Fibroblast of upper back skin (primary cell): Measurements from ENCODE around the gene COG8.
"Not testable (repeated sequence)": the region's sequence is repeated elsewhere in the genome, so short reads cannot be mapped to it uniquely, and the experiment has no call there.

Experiments
- DNase-seq: peaks from one replicate; pipeline ENCODE4 v3.0.0-alpha.2; 2013

Gene COG8, protein sequence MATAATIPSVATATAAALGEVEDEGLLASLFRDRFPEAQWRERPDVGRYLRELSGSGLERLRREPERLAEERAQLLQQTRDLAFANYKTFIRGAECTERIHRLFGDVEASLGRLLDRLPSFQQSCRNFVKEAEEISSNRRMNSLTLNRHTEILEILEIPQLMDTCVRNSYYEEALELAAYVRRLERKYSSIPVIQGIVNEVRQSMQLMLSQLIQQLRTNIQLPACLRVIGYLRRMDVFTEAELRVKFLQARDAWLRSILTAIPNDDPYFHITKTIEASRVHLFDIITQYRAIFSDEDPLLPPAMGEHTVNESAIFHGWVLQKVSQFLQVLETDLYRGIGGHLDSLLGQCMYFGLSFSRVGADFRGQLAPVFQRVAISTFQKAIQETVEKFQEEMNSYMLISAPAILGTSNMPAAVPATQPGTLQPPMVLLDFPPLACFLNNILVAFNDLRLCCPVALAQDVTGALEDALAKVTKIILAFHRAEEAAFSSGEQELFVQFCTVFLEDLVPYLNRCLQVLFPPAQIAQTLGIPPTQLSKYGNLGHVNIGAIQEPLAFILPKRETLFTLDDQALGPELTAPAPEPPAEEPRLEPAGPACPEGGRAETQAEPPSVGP

DNA sequence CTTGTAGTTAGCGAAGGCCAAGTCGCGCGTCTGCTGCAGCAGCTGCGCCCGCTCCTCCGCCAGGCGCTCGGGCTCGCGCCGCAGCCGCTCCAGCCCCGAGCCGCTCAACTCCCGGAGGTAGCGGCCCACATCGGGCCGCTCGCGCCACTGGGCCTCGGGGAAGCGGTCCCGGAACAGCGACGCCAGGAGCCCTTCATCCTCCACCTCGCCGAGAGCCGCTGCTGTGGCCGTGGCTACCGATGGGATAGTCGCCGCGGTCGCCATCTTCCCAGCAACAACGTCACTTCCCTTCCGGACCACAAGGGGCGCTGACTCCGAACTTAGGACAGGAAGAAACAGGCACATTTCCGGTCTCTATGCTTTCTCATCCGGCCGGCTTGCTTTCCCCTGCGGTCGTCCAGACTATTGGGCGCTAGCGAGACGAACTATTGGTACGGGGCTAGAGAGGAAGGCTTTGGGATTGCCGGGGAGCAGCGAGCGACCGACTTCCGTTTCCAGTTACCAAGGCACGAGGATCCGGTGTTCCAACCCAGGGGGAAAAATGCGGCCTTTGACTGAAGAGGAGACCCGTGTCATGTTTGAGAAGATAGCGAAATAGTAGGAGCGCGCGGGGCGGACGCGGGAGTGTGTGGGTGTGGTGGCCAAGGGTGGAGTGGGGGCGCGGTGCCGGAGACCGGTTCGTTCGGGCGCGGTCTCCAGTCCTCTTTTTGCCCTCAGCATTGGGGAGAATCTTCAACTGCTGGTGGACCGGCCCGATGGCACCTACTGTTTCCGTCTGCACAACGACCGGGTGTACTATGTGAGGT is at the start of gene COG8, which contains the start of gene NIP7:
Gene COG8, minus strand, starts transcription at position 276 of the 806 bp plus-strand sequence. Its CDS starts 12 bp downstream, at position 264.
Gene NIP7, plus strand, starts transcription at position 484 of the 806 bp plus-strand sequence. Its CDS starts 58 bp downstream, at position 542.
- peak; percentile 99 for DNase-seq

DNA sequence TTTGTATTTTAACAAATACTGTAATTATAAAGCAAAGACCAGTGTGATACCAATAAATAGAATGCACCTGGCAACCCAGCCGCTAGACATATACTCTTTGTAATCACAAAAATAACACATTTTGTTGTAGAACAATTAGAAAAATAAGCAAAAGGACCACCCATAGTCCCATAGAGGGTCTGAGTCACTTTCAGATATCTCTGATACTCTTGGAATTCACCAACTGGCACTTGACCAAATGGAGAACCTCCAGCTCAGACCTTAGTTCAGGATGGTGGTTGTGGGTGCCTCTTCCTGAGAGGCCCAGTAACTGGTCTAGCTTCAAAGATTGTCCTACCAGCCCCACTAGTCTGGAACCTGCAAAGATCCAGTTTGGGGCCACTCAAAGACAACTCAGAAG is 47.2 kb upstream of the COG8 start:
- peak; percentile 64 for DNase-seq

DNA sequence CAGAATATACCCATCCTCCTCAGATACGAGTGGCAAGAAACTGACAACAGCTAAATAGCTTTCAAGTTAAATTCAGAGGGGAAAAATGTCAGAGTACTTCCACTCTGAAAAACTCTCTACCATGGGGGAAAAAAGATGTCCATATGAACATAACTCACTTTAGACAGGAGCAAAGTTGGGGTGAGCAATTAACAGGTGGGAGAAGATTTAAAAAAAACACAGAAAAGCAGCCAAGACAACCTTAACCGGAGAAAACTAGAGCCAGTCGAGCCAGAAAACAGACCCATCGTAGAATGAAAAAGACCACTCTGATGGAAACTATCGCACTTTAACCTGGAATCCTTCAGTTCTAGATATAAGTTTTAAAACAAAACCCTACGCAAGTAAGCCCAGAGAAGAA is 45.6 kb upstream of the COG8 start:
- DNase-seq: no peak

DNA sequence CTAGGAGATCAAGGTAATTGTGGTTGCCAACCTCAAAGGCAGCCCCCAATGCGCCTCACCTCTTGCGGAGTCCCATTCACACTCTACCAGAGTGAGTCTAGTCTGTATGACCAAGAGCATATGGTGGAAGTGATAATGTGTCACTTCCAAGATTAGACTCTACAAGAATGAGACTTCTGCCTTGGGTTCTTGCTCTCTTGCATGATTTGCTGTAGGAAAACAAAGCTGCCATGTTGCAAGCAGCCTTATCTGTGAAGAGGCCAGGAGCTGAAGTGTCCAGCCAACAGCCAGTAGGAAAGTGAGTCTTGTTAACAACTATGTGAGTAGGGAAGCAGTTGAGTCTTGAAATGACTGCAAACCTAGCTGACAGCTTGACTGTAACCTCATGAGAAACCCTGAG is 43.1 kb upstream of the COG8 start:
- DNase-seq: no peak

DNA sequence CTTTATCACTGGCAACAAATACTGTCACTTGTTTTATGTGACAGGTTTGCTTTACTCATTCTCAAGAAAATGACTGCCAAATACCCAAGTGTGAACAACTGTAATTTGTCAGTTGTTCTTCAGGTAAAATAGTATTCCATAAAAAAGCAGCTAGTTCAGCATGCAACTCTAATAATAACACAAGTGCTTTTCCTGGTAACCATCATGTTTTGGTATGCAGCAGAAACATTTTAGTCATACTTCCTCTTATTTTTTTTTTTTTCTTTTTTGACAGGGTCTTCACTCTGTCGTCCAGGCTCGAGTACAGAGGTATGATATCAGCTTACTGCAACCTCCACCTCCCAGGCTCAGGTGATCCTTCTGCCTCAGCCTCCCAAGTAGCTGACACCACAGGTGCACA is 41.9 kb upstream of the COG8 start:
- DNase-seq: no peak

DNA sequence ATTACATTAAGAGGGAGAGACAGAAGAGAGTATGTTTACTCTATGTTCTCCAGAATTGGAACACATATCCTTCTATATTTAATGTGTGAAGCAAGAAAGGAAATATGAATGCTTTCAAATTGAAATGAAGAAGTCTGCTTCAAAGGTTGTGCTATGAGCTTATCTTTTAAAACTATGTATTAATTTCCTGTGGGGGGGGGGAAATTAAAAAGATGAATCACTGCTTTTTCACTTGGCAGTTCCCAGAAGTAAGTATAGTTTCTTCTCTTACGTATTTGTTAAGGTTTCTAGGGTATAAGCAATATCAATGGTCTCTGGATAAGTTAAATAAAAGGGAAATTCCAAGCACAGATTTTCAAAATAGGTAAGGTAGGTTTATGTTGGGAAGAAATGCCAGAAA is 39.4 kb upstream of the COG8 start:
- no peak for DNase-seq

DNA sequence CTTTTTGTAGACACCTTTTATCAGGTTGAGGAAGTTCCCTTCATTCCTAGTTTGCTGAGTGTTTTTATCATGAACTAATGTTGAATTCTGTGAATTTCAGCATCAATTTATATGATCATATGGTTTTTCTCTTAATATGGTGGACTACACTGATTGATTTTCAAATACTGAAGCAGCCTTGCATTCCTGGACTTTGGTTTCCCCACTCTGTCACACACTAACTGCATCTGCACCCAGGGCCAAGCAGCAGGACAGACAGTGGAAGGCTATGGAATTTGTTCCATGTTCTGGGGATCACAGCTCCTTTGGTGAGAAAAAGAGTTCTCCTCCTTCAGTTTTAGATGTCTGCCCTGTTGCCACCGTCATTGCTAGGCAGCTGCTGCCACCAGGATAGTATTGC is 38.7 kb upstream of the COG8 start:
- DNase-seq: no peak

DNA sequence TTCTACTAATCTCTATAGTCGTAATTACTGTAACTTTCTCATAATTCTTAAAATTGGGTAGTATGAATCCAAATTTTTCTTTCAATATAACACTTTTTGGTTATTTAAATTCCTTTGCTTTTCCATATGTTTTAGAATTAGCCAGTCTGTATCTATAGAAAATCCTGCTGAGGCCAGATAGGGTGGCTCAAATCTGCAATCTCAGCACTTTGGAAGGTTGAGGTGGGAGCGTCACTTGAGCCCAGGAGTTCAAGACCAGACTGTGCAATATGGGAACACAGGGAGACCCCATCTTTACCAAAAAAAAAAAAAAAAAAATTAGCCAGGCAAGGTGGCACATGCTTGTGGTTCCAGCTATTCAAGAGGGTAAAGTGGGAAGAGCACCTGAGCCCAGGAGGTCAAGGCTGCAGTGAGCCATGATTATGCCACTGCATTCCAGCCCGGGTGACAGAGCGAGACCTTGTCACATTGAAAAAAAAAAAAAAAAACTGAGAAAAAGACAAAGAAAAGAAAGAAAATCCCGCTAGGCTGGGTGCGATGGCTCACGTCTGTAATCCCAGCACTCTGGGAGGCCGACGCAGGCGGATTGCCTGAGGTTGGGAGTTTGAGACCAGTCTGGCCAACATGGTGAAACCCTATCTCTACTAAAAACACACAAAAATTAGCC is 37.2 kb upstream of the COG8 start:
- no peak for DNase-seq

DNA sequence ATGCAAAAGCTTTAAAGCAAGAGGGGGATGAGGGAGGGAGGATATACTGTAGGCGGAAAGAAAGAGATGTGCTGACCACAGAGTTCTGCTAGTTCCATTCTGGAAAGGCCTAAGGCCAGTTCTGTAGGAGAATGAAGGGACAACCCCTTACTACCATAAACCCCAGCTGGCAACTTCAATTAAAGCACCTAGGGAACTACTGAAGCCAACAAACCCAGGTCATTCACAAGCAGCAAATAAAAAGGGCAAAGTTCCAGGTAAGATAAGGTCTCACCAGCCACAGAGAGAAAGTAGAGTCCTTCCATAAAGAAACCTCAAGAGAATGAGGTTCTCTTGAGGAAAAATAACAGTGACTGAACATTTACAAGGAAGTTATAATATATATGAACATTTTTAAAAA is 33.7 kb upstream of the COG8 start:
- DNase-seq: no peak

DNA sequence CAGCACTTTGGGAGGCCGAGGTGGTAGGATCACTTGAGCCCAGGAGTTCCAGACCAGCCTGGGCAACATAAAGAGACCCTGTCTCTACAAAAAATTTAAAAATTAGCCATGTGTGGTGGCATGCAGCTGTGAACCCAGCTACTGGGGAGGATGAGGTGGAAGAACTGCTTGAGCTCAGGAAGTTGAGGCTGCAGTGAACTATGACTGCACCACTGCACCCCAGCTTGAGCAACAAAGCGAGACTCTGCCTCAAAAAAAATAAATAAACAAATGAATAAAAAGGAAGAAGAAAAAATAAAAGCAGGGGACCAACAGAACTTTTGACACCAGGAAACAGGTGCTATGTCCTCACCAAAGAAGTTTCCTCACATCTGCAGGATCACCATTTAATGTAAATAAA is 32.2 kb upstream of the COG8 start:
- DNase-seq: no peak

DNA sequence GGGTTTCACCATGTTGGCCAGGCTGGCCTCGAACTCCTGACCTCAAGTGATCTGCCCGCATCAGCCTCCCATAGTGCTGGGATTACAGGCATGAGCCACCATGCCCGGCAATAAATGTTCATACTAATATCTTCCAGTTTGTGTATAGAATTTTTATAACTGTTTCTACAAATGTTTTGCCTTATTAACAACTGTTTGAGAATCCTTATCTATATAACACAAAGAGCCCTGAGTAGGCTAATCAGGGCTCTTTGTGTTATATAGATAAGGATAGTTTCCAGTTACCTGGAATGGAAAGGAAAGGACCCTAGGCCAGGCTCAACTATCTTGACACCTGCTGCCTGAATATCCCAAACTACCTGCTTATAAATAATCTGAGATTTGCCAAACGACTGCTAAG is 29.5 kb upstream of the COG8 start:
- DNase-seq: no peak

DNA sequence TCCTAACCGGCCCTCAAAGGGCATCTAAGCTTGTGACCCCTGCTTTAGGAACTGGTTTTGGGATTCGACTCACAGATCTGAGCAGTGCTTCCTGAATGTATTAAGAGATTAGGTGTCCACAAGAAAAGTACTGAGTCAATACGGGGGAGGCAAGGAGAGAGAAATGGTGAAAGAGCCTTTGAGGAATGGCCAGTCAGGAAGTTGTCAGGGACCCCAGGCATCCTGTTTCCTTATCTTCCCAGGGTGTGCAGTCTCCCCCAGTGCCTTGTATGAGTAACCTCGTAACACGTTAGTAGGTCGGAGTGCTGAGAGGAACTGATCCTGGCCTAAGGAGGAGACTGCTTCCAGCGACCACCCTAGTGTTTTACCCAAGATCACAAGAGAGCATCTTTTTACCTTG is 28.6 kb upstream of the COG8 start:
- no peak for DNase-seq

DNA sequence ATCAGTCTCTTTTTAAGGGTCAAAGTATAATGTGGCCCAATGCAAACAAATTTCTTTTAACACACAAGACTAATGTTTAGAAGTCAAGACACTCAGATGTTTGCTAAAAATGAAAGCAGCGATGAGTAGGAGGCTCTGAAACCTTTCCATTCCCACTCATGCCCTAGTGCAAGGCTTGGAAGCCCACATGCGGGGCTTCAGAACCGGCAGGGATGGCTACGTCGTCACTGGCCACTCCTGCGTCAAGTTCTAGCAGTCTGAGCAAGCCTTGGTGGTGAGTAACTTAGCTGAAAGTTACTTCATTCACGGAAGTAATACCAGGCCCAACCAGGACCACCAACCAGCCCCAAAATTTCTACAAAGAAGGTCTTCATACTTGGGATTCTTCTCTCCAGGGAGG is 27.1 kb upstream of the COG8 start:
- DNase-seq: no peak

DNA sequence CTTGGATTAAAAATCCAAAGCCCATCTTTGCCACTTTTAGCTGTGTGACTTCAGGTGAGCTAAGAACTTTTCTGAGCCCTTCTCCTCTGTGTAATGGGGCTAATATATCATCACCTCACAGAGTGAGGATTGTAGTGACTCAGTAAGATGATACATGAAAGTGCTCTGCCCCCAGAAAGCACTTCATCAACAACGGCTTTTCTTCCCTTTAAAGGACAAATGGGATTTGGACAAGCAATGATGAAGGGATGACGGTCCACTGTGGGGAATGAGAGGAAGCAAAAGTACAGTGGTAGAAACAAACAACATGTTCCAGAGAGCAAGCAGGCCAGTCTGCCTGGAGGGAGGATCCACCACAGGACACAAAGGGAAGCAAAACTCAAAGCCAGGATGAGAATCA is 26.5 kb upstream of the COG8 start:
- no peak for DNase-seq

DNA sequence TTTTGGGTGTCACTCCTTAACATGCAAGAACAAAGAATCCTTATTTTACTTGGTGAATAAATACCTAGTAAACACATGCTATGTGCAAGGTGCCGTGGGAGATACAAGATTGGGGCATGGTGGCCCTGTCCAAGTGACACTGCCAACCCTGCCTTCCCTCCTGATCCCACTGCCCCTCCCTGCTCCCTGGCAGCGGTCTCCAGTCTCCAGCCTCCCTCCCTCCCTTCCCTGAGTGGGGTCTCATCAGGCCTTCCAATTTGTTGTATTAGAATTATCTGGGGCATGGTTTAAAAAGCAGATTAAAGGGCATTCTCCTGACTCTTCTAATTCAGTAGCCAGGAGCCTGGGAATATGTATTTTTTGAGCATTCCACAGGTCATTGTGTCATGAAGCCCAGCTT is 24.7 kb upstream of the COG8 start:
- DNase-seq: no peak

DNA sequence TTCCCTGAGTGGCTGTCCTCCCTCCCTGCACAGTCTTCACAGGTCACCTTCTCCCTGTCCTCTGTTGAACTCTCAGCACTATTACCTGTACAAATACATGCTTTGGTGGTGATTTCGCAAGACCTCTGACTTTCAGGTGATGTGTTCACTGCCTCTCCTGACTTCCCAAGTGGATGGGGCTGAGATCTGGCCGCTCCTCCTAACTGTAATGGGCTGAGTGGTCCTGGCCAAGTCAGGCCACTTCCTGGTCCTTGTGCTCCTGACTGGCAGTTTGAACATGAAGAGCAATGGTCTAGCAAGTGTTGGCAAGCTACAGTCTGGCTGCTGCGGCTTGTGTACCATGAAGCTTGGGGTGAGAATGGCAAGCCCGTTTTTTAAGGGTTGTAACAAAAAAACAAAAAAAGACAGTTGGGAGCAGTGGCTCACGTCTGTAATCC is 23.9 kb upstream of the COG8 start:
- DNase-seq: no peak

DNA sequence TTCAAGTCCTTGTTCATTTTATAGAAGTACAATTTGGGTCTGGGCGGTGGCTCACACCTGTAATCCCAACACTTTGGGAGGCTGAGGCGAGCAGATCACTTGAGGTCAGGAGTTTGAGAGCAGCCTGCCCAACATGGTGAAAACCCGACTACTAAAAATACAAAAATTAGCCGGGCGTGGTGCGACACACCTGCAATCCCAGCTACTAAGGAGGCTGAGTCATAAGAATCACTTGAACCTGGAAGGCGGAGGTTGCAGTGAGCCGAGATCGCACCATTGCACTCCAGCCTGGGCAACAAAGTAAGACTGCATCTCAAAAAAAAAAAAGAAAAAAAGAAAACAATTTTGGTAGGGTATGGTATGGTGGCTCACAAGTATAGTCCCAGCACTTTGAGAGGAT is 20.7 kb upstream of the COG8 start:
- DNase-seq: not testable (repeated sequence)

DNA sequence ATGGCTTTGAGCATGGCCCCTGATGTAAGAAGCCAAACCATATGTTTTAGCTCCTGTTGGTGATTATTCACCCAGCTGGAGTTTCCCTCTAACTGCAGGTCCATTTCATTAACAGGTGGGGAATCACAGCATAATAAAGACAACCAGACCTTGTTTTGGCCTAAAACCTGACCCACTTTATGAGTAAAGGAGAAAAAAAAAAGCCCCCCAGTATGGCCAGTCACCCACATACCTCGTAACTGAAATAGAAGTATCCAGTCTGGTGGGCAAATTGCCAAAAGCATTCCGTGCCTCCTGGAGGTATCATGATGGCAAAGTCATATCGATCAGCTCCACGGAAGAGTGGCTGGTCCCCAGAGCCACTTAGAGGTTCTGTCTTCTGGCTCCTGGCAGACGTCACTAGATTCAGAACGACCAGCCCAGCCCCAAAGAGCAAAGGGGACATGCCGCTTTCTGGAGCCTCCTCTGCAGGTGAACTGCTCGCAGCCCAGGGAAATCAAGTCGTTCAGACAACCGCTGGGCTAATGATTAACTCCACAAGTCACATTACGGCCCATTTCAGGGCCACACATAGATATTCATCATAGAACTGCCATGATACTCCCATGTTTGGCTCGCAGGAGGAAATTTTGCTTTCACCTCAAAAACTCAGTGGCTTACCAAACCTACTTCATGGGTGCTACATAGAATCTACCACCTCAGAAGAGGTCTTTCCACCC is 12.1 kb upstream of the COG8 start, which contains the start of gene TMED6:
Gene TMED6, minus strand, starts transcription at position 478 of the 719 bp plus-strand sequence. Its CDS starts 33 bp downstream, at position 445.
- no peak for DNase-seq

DNA sequence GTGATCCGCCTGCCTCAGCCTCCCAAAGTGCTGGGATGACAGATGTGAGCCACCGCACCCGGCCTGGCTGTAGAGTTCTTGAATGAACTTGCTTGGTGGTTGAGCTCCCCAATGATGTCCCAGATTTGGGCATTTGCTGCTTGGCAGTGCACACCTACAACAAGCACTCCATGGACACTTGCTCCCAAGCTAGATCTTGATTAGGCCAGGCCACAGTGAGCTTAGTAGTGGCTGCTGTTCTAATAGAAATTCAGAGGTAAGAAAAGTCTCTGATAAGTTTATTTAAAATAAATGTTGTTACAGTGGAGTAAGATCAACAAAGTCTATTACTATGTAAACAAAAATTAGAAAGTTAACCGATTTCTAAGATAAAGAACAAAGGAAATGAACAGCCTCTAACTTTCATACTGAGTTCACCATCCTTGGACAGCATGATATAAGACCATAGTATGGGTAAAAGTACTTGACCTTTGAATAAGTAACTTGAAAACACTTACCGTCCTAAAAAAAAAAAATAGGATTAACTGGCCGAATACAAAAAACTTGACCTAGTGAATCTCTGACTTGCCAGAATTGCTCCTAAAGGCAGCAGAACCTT is 11.3 kb upstream of the COG8 start:
- no peak for DNase-seq

DNA sequence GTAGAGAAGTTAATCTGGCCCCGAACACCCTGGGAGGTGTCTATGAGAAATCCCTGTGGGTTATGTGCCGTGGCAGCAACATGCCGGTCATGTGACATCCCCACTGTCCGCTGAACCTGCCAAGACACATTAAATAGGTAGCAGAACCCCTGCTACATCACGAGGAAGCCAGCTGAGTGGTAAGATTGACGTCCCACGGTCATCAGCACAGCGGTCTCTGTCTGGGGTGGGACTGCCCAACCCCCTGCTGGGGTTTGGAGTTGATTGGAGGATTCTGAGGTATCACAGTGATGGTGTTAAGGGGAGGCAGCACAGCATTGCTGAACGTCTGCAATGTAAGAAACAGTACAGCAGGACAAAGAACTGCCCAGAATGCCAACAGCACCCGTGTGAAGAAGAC is 10.2 kb upstream of the COG8 start:
- no peak for DNase-seq

DNA sequence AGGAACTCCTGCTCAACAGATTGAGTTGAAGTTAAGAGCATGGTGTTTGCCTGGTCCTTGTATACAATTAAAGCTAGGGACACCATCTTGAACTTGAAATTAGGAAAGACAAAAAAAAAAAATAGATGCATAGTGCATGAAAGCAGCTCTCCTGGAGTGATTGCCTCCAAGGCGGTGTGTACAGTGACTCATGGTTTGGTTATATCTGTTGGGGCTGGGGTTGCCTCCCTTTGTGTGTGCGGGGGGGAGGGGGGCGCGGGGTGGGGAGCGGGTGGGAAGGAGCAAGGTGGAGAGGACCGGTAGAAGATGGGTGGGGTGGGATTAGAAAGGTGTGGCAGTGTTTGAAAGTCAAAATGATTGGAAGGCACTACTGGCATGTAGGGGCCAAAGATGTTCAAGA is 8.9 kb upstream of the COG8 start:
- DNase-seq: no peak

DNA sequence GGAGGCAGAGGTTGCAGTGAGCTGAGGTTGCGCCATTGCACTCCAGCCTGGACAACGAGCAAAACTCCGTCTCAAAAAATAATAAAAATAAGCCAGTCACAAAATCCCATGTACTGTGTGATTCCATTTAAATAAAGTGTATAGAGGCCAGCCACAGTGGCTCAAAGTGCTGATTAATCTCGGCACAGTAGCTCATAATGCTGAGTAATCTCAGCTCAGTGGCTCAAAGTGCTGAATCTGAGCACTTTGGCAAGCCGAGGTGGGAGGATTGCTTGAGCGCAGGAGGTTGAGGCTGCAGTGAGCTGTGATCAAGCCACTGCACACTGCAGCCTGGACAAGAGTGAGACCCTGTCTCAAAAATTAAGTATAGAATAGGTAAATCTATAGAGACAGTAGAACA is 7.3 kb upstream of the COG8 start:
- DNase-seq: no peak
